Kidney (tissue), 14 donors: ENCODE data around the gene SH3RF3. TPM values are rescaled to one million over a fixed set of nuclear protein-coding genes. Genes with fewer than 3 reads are reported as not detected.

Source experiments
- DNase-seq, 5 donors: peaks; one replicate each; pipeline ENCODE4 v3.0.0-alpha.2; 2013 to 2020
- FAIRE-seq: peaks from 2 replicates; lab custom pipeline; 2012; peaks lifted over from hg19 to GRCh38; lab: Jason Lieb, UNC
- H3K27ac ChIP-seq, 2 donors: one replicate each; pipeline ENCODE4 v1.7.0; 2013; ENCODE audit warnings: low read depth in 2 of 2, low read length in 2 of 2, inconsistent platforms in 1 of 2
- H3K27me3 ChIP-seq: one replicate; pipeline ENCODE4 v1.7.1; 2013; ENCODE audit warnings: low read length, inconsistent platforms; ENCODE audit not compliant: control insufficient read depth, insufficient read depth
- H3K36me3 ChIP-seq, 3 donors: one replicate each; pipeline versions ENCODE4 v1.7.0 to v1.7.1; 2013; ENCODE audit warnings: low read length in 3 of 3, control low read depth in 1 of 3, inconsistent platforms in 1 of 3; ENCODE audit not compliant: insufficient read depth in 3 of 3, control insufficient read depth in 2 of 3
- H3K4me1 ChIP-seq, 3 donors: one replicate each; pipeline versions ENCODE4 v1.7.0 to v1.7.1; 2013; ENCODE audit warnings: low read length in 3 of 3, inconsistent platforms in 1 of 3, low read depth in 1 of 3; ENCODE audit not compliant: control insufficient read depth in 2 of 3, insufficient read depth in 2 of 3
- H3K4me3 ChIP-seq, 3 donors: one replicate each; pipeline versions ENCODE4 v1.7.0 to v1.8.1; 2013; ENCODE audit warnings: low read length in 3 of 3, control low read depth in 1 of 3, inconsistent platforms in 1 of 3
- H3K9ac ChIP-seq, 3 donors: one replicate each; pipeline versions ENCODE4 v1.7.0 to v1.7.1; 2013; ENCODE audit warnings: low read length in 3 of 3, control low read depth in 1 of 3, inconsistent platforms in 1 of 3
- H3K9me3 ChIP-seq, 3 donors: one replicate each; pipeline versions ENCODE4 v1.7.0 to v1.7.1; 2013; ENCODE audit warnings: low read length in 3 of 3, control low read depth in 1 of 3, inconsistent platforms in 1 of 3; ENCODE audit not compliant: control insufficient read depth in 2 of 3, insufficient read depth in 1 of 3
- intact Hi-C: fragments of 100-400 bp; cut with DNase I; formaldehyde crosslinking; loops from one replicate; pipeline ENCODE4 v1.11.1; 2022
- polyA plus RNA-seq: library from polyadenylated mRNA; stranded (reverse); fragments of 350-450 nt; fragmentation: Illumina TruSeq; extraction: RNeasy Lipid Tissue Mini Kit (QIAGEN cat#74804); gene quantifications from one replicate; pipeline ENCODE4 v1.2.3, GENCODE V29; 2014; ENCODE audit warnings: low read depth, low replicate concordance; ENCODE audit not compliant: insufficient read depth
- total RNA-seq: library from RNA; stranded (reverse); fragmentation: NEBNext Ultra II Directional; extraction: Animal tissue kit (Norgen Biotek cat#: 25700); gene quantifications from one replicate; pipeline ENCODE4 v1.2.1, GENCODE V29; 2021
- TF ChIP-seq, protein P1 (sequence below): IDR thresholded peaks from 3 replicates; pipeline ENCODE4 v1.5.1; 2012; ENCODE audit warnings: mild to moderate bottlenecking, moderate library complexity, borderline replicate concordance; ENCODE audit not compliant: insufficient read depth; ENCODE audit errors: extremely low read depth
- donor health status: control.
- donor health status: control.
- donor health status: control.
- donor health status: control.
- donor health status: control.
- donor health status: DM: yes; HTN: yes; CAD: no.
- donor health status: Normal renal cell carcinoma (clear cell type).

Gene SH3RF3
- total and polyA plus RNA-seq, 2 donors from 2014 or later, result 1.7 to 10.7 TPM

DNA sequence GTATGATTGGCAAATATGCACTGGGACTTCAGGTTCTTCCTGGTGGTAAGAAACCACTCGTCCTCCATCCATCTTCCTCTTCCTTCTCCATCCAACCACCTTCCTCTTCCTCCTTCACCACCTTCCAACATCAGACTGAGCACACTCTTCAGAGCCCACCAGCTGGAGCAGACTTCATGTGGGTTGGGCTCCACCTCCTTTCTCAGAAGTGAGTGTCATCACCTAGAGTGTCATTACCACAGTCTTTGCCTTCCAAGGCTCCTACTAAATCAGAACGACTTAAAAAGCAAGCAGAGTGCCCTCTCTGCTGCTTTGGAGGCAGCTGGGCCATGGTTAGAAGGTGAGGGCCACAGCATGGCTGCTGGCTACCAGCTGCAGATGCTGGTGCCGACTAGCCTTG, 171.6 kb downstream of the SH3RF3 start:
- TF ChIP-seq, protein P1, sequence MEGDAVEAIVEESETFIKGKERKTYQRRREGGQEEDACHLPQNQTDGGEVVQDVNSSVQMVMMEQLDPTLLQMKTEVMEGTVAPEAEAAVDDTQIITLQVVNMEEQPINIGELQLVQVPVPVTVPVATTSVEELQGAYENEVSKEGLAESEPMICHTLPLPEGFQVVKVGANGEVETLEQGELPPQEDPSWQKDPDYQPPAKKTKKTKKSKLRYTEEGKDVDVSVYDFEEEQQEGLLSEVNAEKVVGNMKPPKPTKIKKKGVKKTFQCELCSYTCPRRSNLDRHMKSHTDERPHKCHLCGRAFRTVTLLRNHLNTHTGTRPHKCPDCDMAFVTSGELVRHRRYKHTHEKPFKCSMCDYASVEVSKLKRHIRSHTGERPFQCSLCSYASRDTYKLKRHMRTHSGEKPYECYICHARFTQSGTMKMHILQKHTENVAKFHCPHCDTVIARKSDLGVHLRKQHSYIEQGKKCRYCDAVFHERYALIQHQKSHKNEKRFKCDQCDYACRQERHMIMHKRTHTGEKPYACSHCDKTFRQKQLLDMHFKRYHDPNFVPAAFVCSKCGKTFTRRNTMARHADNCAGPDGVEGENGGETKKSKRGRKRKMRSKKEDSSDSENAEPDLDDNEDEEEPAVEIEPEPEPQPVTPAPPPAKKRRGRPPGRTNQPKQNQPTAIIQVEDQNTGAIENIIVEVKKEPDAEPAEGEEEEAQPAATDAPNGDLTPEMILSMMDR, result no peak
- FAIRE-seq, result no peak
- Histone ChIP-seq H3K9me3 (no peaks in the 10 kb centered on the region), H3K36me3 (no peaks in the 10 kb centered on the region), H3K9ac (no peak overlapping the region), H3K4me1 (peaks cover 0 to 3% (median 0%) of the 10 kb centered on the region in 3 donors), H3K27me3 (no peaks in the 10 kb centered on the region), H3K4me3 (no peak overlapping the region), H3K27ac (no peak overlapping the region)
- no peak for DNase-seq
- intact Hi-C loops, result no loop called here

DNA sequence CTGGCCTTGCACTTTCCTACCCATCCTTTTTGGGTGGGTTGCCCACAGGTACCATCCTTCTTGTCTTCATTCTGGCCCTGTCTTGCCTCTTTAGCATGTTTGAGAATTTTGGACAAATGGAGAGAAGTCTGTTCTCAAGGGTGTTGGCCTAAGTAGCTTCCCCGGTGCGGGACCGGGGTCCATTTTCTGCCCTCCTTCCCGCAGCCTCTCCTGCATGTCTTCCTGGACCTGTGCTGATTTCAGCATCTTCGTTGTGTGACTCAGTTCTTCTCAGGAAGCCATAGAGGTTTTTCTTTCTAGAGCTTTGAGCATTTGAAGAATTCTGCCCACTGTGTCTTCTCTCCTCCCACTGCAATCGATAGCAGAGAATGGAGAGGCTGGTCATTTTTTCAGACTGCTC, 172.7 kb downstream of the SH3RF3 start:
- H3K27me3 ChIP-seq, result no peaks in the 10 kb centered on the region
- intact Hi-C loops, result no loop called here
- no peaks in the 10 kb centered on the region for H3K9me3 ChIP-seq
- DNase-seq (no peak), FAIRE-seq (no peak)
- no peak overlapping the region for H3K27ac ChIP-seq
- TF ChIP-seq, protein P1, result no peak
- H3K4me1 ChIP-seq, result peaks cover 0 to 3% (median 0%) of the 10 kb centered on the region in 3 donors
- H3K4me3 ChIP-seq, result no peak overlapping the region
- H3K9ac ChIP-seq, result no peak overlapping the region
- no peaks in the 10 kb centered on the region for H3K36me3 ChIP-seq

DNA sequence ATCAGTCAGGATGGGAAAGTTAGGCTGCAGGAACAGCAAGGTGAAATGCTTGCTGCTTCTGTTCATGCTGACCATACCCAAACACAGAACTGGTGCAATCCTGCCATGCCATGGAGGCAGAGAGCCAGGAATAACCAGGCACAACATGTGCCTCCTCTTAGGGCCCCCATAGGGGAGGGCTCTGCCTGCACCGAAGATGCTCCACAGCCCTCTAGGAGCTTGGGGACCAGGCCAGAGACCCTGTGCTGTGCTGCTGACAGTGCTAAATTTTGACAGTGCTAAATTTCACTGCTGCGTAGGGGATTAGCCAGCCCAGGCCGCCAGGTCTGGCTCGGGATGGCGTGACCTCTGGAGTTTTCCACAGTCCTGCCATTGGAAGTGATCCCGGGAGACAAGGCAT, 173.3 kb downstream of the SH3RF3 start:
- no peaks in the 10 kb centered on the region for H3K27me3 ChIP-seq
- no peak overlapping the region for H3K4me3 ChIP-seq
- no peaks in the 10 kb centered on the region for H3K36me3 ChIP-seq
- peaks cover 0 to 3% (median 0%) of the 10 kb centered on the region in 3 donors for H3K4me1 ChIP-seq
- DNase-seq (no peak), FAIRE-seq (no peak)
- H3K9me3 ChIP-seq, result no peaks in the 10 kb centered on the region
- H3K27ac ChIP-seq, result no peak overlapping the region
- intact Hi-C loops, result no loop called here
- TF ChIP-seq, protein P1, result no peak
- no peak overlapping the region for H3K9ac ChIP-seq

DNA sequence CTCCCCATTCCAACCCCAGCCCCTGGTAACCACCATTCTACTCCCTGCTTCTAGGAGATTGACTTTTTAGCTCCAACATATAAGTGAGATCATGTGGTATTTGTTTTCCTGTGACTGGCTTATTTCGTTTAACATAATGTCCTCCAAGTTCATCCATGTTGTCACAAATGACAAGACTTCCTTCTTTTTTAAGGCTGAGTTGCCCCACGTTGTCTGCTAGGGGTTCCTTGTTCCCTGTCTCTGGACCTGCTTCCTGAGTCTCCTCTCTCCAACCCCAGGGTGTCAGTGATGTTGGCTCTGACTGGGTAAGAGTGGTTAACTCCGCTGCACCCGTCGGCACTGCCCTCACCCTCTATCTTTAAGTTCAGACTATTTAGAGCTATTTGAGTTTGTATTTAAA, 175.2 kb downstream of the SH3RF3 start:
- H3K36me3 ChIP-seq, result no peaks in the 10 kb centered on the region
- H3K4me3 ChIP-seq, result no peak overlapping the region
- H3K9ac ChIP-seq, result no peak overlapping the region
- H3K27me3 ChIP-seq, result no peaks in the 10 kb centered on the region
- DNase-seq, result no peak
- H3K9me3 ChIP-seq, result no peaks in the 10 kb centered on the region
- intact Hi-C loops, result no loop called here
- TF ChIP-seq, protein P1, result no peak
- no peak overlapping the region for H3K27ac ChIP-seq
- no peak for FAIRE-seq
- peaks cover 0 to 3% (median 0%) of the 10 kb centered on the region in 3 donors for H3K4me1 ChIP-seq
